HepG2 (cell line): ENCODE results near the gene SECTM1. TPM values are rescaled to one million over a fixed set of nuclear protein-coding genes. Genes with fewer than 3 reads are reported as not detected.

Experiments
- AGO1 ChIP-seq: fragments of 200-400 bp; formaldehyde crosslinking; IDR thresholded peaks from 2 replicates; pipeline ENCODE4 v1.6.1; 2017; ENCODE audit warnings: mild to moderate bottlenecking, low read depth, low read length, moderate library complexity; ENCODE audit not compliant: poor library complexity, severe bottlenecking
- EP300 ChIP-seq, 3 experiments: sonication (generic) in 1 of 3; formaldehyde crosslinking in 1 of 3; IDR thresholded peaks; 2 replicates each; pipeline versions ENCODE4 v1.5.1 to v1.6.1; 2011 to 2020; ENCODE audit warnings: low read depth in 2 of 3, low read length in 2 of 3, borderline replicate concordance in 1 of 3, improper control_type of control experiment in 1 of 3, mild to moderate bottlenecking in 1 of 3, missing genetic modification reagents in 1 of 3, moderate library complexity in 1 of 3
- FOXM1 ChIP-seq: sonication (generic); formaldehyde crosslinking; IDR thresholded peaks from 2 replicates; pipeline ENCODE4 v1.5.0; 2020; ENCODE audit warnings: missing genetic modification reagents
- HNF4A ChIP-seq: sonication (generic); formaldehyde crosslinking; IDR thresholded peaks from 2 replicates; pipeline ENCODE4 v1.4.0; 2020; ENCODE audit warnings: missing genetic modification reagents
- MIXL1 ChIP-seq: IDR thresholded peaks from 2 replicates; pipeline ENCODE4 v1.6.1; 2016
- NFE2 ChIP-seq: sonication (generic); formaldehyde crosslinking; IDR thresholded peaks from 2 replicates; pipeline ENCODE4 v1.4.0; 2020; ENCODE audit warnings: missing genetic modification reagents
- NFE2L2 ChIP-seq: fragments of 150-350 bp; IDR thresholded peaks from 2 replicates; pipeline ENCODE4 v1.6.1; 2014; ENCODE audit warnings: low read length
- NONO ChIP-seq, 2 experiments: fragments of 450-650 bp in 1 of 2; sonication (generic) in 1 of 2; formaldehyde crosslinking in 1 of 2; IDR thresholded peaks in 1 of 2; conservative IDR thresholded peaks in 1 of 2; 2 replicates each; pipeline versions ENCODE4 v1.6.1 to v1.8.0; 2017 to 2022; ENCODE audit warnings: mild to moderate bottlenecking in 1 of 2, missing genetic modification reagents in 1 of 2, moderate library complexity in 1 of 2
- PITX1 ChIP-seq: sonication (generic); formaldehyde crosslinking; IDR thresholded peaks from 2 replicates; pipeline ENCODE4 v1.5.1; 2020; ENCODE audit warnings: mild to moderate bottlenecking, missing genetic modification reagents
- SP140L ChIP-seq: sonication (generic); formaldehyde crosslinking; IDR thresholded peaks from 2 replicates; pipeline ENCODE4 v1.4.0; 2020; ENCODE audit warnings: missing genetic modification reagents, borderline replicate concordance
- SP4 ChIP-seq: sonication (generic); formaldehyde crosslinking; IDR thresholded peaks from 2 replicates; pipeline ENCODE4 v1.8.1; 2023; ENCODE audit warnings: mild to moderate bottlenecking, missing genetic modification reagents
- ZFP82 ChIP-seq: sonication (generic); formaldehyde crosslinking; IDR thresholded peaks from 2 replicates; pipeline ENCODE4 v1.5.1; 2020; ENCODE audit warnings: mild to moderate bottlenecking, missing genetic modification reagents, borderline replicate concordance
- ZFY ChIP-seq: sonication (generic); formaldehyde crosslinking; IDR thresholded peaks from 2 replicates; pipeline ENCODE4 v1.4.0; 2020; ENCODE audit warnings: missing genetic modification reagents
- ZMYM4 ChIP-seq: sonication (generic); formaldehyde crosslinking; IDR thresholded peaks from 2 replicates; pipeline ENCODE4 v1.8.1; 2023; ENCODE audit warnings: mild to moderate bottlenecking, missing genetic modification reagents
- ZNF121 ChIP-seq: sonication (generic); formaldehyde crosslinking; IDR thresholded peaks from 2 replicates; pipeline ENCODE4 v1.5.0; 2020; ENCODE audit warnings: mild to moderate bottlenecking, missing genetic modification reagents
- ZNF180 ChIP-seq: sonication (generic); formaldehyde crosslinking; IDR thresholded peaks from 2 replicates; pipeline ENCODE4 v1.4.0; 2020; ENCODE audit warnings: low read depth, missing genetic modification reagents, borderline replicate concordance
- ZNF335 ChIP-seq: sonication (generic); formaldehyde crosslinking; IDR thresholded peaks from 2 replicates; pipeline ENCODE4 v1.4.0; 2020; ENCODE audit warnings: missing genetic modification reagents
- ZNF451 ChIP-seq: sonication (generic); formaldehyde crosslinking; IDR thresholded peaks from 2 replicates; pipeline ENCODE4 v1.5.0; 2020; ENCODE audit warnings: mild to moderate bottlenecking, missing genetic modification reagents
- ZNF510 ChIP-seq: sonication (generic); formaldehyde crosslinking; IDR thresholded peaks from 2 replicates; pipeline ENCODE4 v1.4.0; 2020; ENCODE audit warnings: low read depth, mild to moderate bottlenecking, missing genetic modification reagents
- ZNF547 ChIP-seq: sonication (generic); formaldehyde crosslinking; IDR thresholded peaks from 2 replicates; pipeline ENCODE4 v1.5.1; 2020; ENCODE audit warnings: mild to moderate bottlenecking, missing genetic modification reagents
- ZNF737 ChIP-seq: sonication (generic); formaldehyde crosslinking; IDR thresholded peaks from 2 replicates; pipeline ENCODE4 v1.5.0; 2020; ENCODE audit warnings: missing genetic modification reagents, mild to moderate bottlenecking, borderline replicate concordance
- ZNF792 ChIP-seq: IDR thresholded peaks from 2 replicates; pipeline ENCODE4 v1.6.1; 2016
- ZSCAN21 ChIP-seq: sonication (generic); formaldehyde crosslinking; IDR thresholded peaks from 2 replicates; pipeline ENCODE4 v1.8.0; 2022; ENCODE audit warnings: mild to moderate bottlenecking, missing genetic modification reagents, moderate library complexity, borderline replicate concordance
- polyA plus RNA-seq, 8 experiments: library from polyadenylated mRNA; depleted of rRNA in 3 of 8; stranded (reverse) in 7 of 8; unstranded in 1 of 8; fragments of >200 nt; fragmentation: Illumina TruSeq in 4 of 8; extraction: Trizol in 4 of 8; gene quantifications; 2 replicates each; pipeline versions ENCODE4 v1.2.1 to v1.2.3, GENCODE V29; 2011 to 2016; ENCODE audit warnings: low read depth in 4 of 8, missing spikeins in 1 of 8, mixed read lengths in 1 of 8; ENCODE audit not compliant: insufficient read depth in 1 of 8
- total RNA-seq, 5 experiments: library from RNA; depleted of rRNA; stranded (reverse); fragments of >200 nt; fragmentation: Illumina TruSeq; extraction: Trizol; gene quantifications; 2 replicates each; pipeline ENCODE4 v1.2.3, GENCODE V29; 2016; ENCODE audit warnings: low read depth in 1 of 5
- TF ChIP-seq, protein P1 (sequence below): IDR thresholded peaks from 2 replicates; pipeline ENCODE4 v1.6.1; 2016; ENCODE audit warnings: low read depth, borderline replicate concordance
- TF ChIP-seq, protein P2 (sequence below): sonication (generic); formaldehyde crosslinking; IDR thresholded peaks from 2 replicates; pipeline ENCODE4 v1.4.0; 2020; ENCODE audit warnings: low read depth, missing genetic modification reagents
- TF ChIP-seq, protein P3 (sequence below): sonication (generic); formaldehyde crosslinking; IDR thresholded peaks from 2 replicates; pipeline ENCODE4 v1.4.0; 2020; ENCODE audit warnings: mild to moderate bottlenecking, missing genetic modification reagents

The SECTM1 gene
- total and polyA plus RNA-seq, 2 of the 13 experiments (the other 11 are each of a cell fraction or from before 2014, with no cell fraction given), result 3.5 to 5.3 TPM

DNA sequence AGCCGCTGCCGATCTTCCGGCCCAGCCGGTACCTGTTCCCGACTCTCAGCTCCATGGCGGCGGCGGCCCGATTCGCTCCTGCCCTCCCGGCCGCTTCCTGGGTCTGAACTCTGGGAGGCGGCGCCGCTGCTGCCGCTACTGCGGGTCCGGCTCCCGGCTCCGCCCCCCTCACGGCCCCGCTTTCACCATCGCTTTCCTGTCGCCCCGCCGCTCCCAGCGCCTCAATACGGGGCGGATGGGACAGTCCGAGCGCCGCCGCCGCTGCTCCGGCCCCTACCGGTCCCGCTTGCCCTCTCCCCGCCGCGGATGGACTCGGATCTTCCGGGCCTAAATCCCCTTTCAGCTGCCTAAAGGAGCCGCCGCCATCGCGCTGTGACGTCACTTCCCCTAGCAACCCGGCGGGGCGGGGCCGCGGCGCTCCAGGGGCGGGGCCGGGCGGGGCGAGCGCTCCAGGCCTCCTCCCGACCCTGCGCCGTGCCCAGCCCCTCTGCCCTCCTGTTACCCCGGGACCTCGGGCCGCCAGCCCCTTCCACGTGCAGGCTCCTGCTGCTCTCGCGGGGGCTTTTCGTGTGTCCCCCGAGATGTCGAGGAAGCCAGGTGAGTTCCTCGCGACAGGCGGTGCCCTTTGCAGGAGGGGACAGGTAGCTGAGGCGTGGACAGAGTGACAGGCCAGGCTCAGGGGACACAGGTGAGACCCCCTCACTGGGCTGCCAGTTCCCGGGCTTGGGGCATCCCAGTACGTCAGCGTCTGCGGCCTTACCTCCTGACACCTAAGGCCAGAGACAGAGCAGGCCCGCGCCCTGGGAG lies 60.0 kb downstream of the SECTM1 start, which contains the start of gene CSNK1D (continued):
- TF ChIP-seq SP4 (CRISPR knock-in tag), result peak; percentile 94
- TF ChIP-seq NONO (IDR thresholded peaks at IDR 0.05), result no peak
- peak; percentile 71 for TF ChIP-seq NONO (CRISPR knock-in tag; conservative IDR thresholded peaks at IDR 0.05)
- peak; percentile 98 for TF ChIP-seq ZNF547 (CRISPR knock-in tag)
- peak; percentile 93 for TF ChIP-seq ZFP82 (CRISPR knock-in tag)
- TF ChIP-seq ZNF792 (CRISPR knock-in tag), result peak; percentile 86
- TF ChIP-seq ZNF737 (CRISPR knock-in tag), result no peak; the same call in 1 of the 2 replicates
- TF ChIP-seq ZNF510 (CRISPR knock-in tag), result peak; percentile 92; the same call in 1 of the 2 replicates
- TF ChIP-seq, protein P1, sequence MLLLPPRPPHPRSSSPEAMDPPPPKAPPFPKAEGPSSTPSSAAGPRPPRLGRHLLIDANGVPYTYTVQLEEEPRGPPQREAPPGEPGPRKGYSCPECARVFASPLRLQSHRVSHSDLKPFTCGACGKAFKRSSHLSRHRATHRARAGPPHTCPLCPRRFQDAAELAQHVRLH (CRISPR knock-in tag), result peak; percentile 90
- TF ChIP-seq, protein P2, sequence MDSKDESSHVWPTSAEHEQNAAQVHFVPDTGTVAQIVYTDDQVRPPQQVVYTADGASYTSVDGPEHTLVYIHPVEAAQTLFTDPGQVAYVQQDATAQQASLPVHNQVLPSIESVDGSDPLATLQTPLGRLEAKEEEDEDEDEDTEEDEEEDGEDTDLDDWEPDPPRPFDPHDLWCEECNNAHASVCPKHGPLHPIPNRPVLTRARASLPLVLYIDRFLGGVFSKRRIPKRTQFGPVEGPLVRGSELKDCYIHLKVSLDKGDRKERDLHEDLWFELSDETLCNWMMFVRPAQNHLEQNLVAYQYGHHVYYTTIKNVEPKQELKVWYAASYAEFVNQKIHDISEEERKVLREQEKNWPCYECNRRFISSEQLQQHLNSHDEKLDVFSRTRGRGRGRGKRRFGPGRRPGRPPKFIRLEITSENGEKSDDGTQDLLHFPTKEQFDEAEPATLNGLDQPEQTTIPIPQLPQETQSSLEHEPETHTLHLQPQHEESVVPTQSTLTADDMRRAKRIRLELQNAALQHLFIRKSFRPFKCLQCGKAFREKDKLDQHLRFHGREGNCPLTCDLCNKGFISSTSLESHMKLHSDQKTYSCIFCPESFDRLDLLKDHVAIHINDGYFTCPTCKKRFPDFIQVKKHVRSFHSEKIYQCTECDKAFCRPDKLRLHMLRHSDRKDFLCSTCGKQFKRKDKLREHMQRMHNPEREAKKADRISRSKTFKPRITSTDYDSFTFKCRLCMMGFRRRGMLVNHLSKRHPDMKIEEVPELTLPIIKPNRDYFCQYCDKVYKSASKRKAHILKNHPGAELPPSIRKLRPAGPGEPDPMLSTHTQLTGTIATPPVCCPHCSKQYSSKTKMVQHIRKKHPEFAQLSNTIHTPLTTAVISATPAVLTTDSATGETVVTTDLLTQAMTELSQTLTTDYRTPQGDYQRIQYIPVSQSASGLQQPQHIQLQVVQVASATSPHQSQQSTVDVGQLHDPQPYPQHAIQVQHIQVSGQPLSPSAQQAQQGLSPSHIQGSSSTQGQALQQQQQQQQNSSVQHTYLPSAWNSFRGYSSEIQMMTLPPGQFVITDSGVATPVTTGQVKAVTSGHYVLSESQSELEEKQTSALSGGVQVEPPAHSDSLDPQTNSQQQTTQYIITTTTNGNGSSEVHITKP (CRISPR knock-in tag), result 0 out of 2 replicates have a peak, but pooled peaks have one; percentile 24
- peak; percentile 85 for TF ChIP-seq ZSCAN21 (CRISPR knock-in tag)
- TF ChIP-seq ZFY (CRISPR knock-in tag), result peak; percentile 98
- TF ChIP-seq ZNF180 (CRISPR knock-in tag), result peak; percentile 76; the same call in 1 of the 2 replicates
- TF ChIP-seq NFE2 (CRISPR knock-in tag), result 0 out of 2 replicates have a peak, but pooled peaks have one; percentile 11
- TF ChIP-seq AGO1, result no peak
- TF ChIP-seq NFE2L2, result no peak
- TF ChIP-seq MIXL1 (CRISPR knock-in tag), result no peak; the same call in 1 of the 2 replicates
- peak; percentile 90 for TF ChIP-seq PITX1 (CRISPR knock-in tag)
- TF ChIP-seq EP300 (IDR thresholded peaks at IDR 0.05; ENCODE audit: low read depth in 2 of 2, low read length in 2 of 2), result peak in 1 of 2 experiments; percentile 42; a peak in 2 of 4 replicates
- 0 out of 2 replicates have a peak, but pooled peaks have one; percentile 10 for TF ChIP-seq EP300 (CRISPR knock-in tag; IDR thresholded peaks at IDR 0.05; ENCODE audit: borderline replicate concordance)
- no peak for TF ChIP-seq FOXM1 (CRISPR knock-in tag)
- peak; percentile 87 for TF ChIP-seq ZMYM4 (CRISPR knock-in tag)
- TF ChIP-seq ZNF121 (CRISPR knock-in tag), result no peak
- peak; percentile 79 for TF ChIP-seq ZNF451 (CRISPR knock-in tag)
- TF ChIP-seq, protein P3, sequence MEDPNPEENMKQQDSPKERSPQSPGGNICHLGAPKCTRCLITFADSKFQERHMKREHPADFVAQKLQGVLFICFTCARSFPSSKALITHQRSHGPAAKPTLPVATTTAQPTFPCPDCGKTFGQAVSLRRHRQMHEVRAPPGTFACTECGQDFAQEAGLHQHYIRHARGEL (CRISPR knock-in tag), result peak; percentile 5; the same call in 1 of the 2 replicates
- TF ChIP-seq HNF4A (CRISPR knock-in tag), result peak; percentile 22
- peak; percentile 65; the same call in 1 of the 2 replicates for TF ChIP-seq ZNF335
- 0 out of 2 replicates have a peak, but pooled peaks have one; percentile 65 for TF ChIP-seq SP140L (CRISPR knock-in tag)
